SK-N-MC (cell line): ENCODE data around the gene CIAO2B.

Experiments used
- EZH2 ChIP-seq: fragments of 200-600 bp; sonication (generic); IDR thresholded peaks from one replicate; pipeline ENCODE4 v1.6.1; 2017; ENCODE audit warnings: antibody characterized with exemption
- FOXP2 ChIP-seq: optimal IDR thresholded peaks from 2 replicates; pipeline ENCODE3; 2011; ENCODE audit warnings: mild to moderate bottlenecking, moderate library complexity; ENCODE audit not compliant: insufficient read depth; ENCODE audit errors: extremely low read length, control extremely low read depth
- POLR2AphosphoS5 ChIP-seq: IDR thresholded peaks from 2 replicates; pipeline ENCODE4 v1.6.1; 2012; ENCODE audit warnings: mild to moderate bottlenecking, low read depth, low read length, borderline replicate concordance

- TF ChIP-seq EZH2 (no peak), POLR2AphosphoS5 (no peak), FOXP2 (no peak)
These were observed 25.5 kb upstream of the CIAO2B start for GRCh38 chr16:66959704-66960161.
